DMS153 (cell line): ENCODE measurements around the gene PPP1R12B.
A peak's percentile ranks its signal among the peaks of the same experiment; 100 is the strongest.
"Not testable (repeated sequence)": the region's sequence is repeated elsewhere in the genome, so short reads cannot be mapped to it uniquely, and the experiment has no call there.

Experiments used
- DNase-seq: peaks from one replicate; lab custom pipeline; 2025; lab: John Stamatoyannopoulos, UW

PPP1R12B gene

GRCh38 chr1:202584707-202585589, 236.4 kb downstream of the PPP1R12B start:
- no peak for DNase-seq

GRCh38 chr1:202585590-202585933, 237.1 kb downstream of the PPP1R12B start:
- DNase-seq: no peak

- peak; percentile 55 for DNase-seq
Observed at GRCh38 chr1:202586018-202586821, 237.7 kb downstream of the PPP1R12B start.

- DNase-seq: no peak
Observed at GRCh38 chr1:202586871-202587270, 238.4 kb downstream of the PPP1R12B start.

GRCh38 chr1:202587859-202588485, 239.5 kb downstream of the PPP1R12B start:
- DNase-seq: no peak

GRCh38 chr1:202588503-202589189, 240.1 kb downstream of the PPP1R12B start:
- DNase-seq: no peak

- no peak for DNase-seq
Observed at GRCh38 chr1:202589190-202589930, 240.9 kb downstream of the PPP1R12B start.

- DNase-seq: no peak
Observed at GRCh38 chr1:202590126-202590525, 241.6 kb downstream of the PPP1R12B start.

- no peak for DNase-seq
Observed at GRCh38 chr1:202590975-202591411, 242.5 kb downstream of the PPP1R12B start.

- no peak for DNase-seq
Observed at GRCh38 chr1:202591515-202591914, 243.0 kb downstream of the PPP1R12B start.

GRCh38 chr1:202592146-202592545, 243.6 kb downstream of the PPP1R12B start:
- DNase-seq: no peak

GRCh38 chr1:202593845-202594244, 245.3 kb downstream of the PPP1R12B start:
- no peak for DNase-seq

GRCh38 chr1:202596638-202597037, 248.1 kb downstream of the PPP1R12B start:
- DNase-seq: no peak

GRCh38 chr1:202597090-202597761, 248.7 kb downstream of the PPP1R12B start:
- DNase-seq: no peak

GRCh38 chr1:202599669-202600431, 251.4 kb downstream of the PPP1R12B start:
- peak; percentile 44 for DNase-seq

GRCh38 chr1:202600432-202601041, 252.0 kb downstream of the PPP1R12B start:
- DNase-seq: no peak

GRCh38 chr1:202603435-202603834, 254.9 kb downstream of the PPP1R12B start:
- no peak for DNase-seq

GRCh38 chr1:202605515-202605914, 257.0 kb downstream of the PPP1R12B start:
- DNase-seq: no peak

- DNase-seq: not testable (repeated sequence)
Observed at GRCh38 chr1:202612036-202612435, 263.5 kb downstream of the PPP1R12B start.
